ENCODE results near the gene LRRC57. TPM values are rescaled to one million over a fixed set of nuclear protein-coding genes. Genes with fewer than 3 reads are reported as not detected.
A peak's percentile ranks its signal among the peaks of the same experiment; 100 is the strongest.

Gene LRRC57
- total and polyA plus RNA-seq, 2 of the 13 experiments (the other 11 are each of a cell fraction or from before 2014, with no cell fraction given) = 5.8 to 14.8 TPM

- peak; percentile 71 for TF ChIP-seq SOX5 (CRISPR knock-in tag; IDR thresholded peaks at IDR 0.05; ENCODE audit: borderline replicate concordance)
- TF ChIP-seq ZNF790 (CRISPR knock-in tag; IDR thresholded peaks at IDR 0.05; ENCODE audit: borderline replicate concordance) = no peak
- no peak for TF ChIP-seq STAG1 (CRISPR knock-in tag; IDR thresholded peaks at IDR 0.05)
- no peak for TF ChIP-seq NCOR1 (IDR thresholded peaks at IDR 0.05; ENCODE audit: borderline replicate concordance, low read length)
- peak; percentile 76 for TF ChIP-seq E2F1 (CRISPR knock-in tag; IDR thresholded peaks at IDR 0.05)
- no peak for TF ChIP-seq ZSCAN30 (CRISPR knock-in tag; IDR thresholded peaks at IDR 0.05)
- TF ChIP-seq KDM1A (CRISPR knock-in tag; IDR thresholded peaks at IDR 0.05) = no peak
- no peak for TF ChIP-seq MTF2 (CRISPR knock-in tag; IDR thresholded peaks at IDR 0.05; ENCODE audit: borderline replicate concordance)
- TF ChIP-seq ZBTB38 (CRISPR knock-in tag; IDR thresholded peaks at IDR 0.05) = peak; percentile 55
- peak; percentile 86 for TF ChIP-seq ZNF687 (CRISPR knock-in tag; IDR thresholded peaks at IDR 0.05)
- peak; percentile 58; the same call in 1 of the 2 replicates for TF ChIP-seq ZFP90 (CRISPR knock-in tag; IDR thresholded peaks at IDR 0.05; ENCODE audit: borderline replicate concordance)
- peak; percentile 82; the same call in 1 of the 2 replicates for TF ChIP-seq BCL3 (CRISPR knock-in tag; IDR thresholded peaks at IDR 0.05)
- peak; percentile 43; the same call in 1 of the 2 replicates for TF ChIP-seq ZBTB7B (CRISPR knock-in tag; IDR thresholded peaks at IDR 0.05)
- peak; percentile 84; the same call in 1 of the 2 replicates for TF ChIP-seq KDM5A (IDR thresholded peaks at IDR 0.05; ENCODE audit: borderline replicate concordance, low read length)
- TF ChIP-seq AGO1 (IDR thresholded peaks at IDR 0.05; ENCODE audit: low read depth, low read length, poor library complexity, severe bottlenecking) = peak; percentile 36
- no peak for TF ChIP-seq TEAD3 (CRISPR knock-in tag; optimal IDR thresholded peaks at IDR 0.05; ENCODE audit: borderline replicate concordance)
- 0 out of 2 replicates have a peak, but pooled peaks have one; percentile 28 for TF ChIP-seq ZNF607 (CRISPR knock-in tag; IDR thresholded peaks at IDR 0.05; ENCODE audit: borderline replicate concordance)
- peak; percentile 74; the same call in 1 of the 2 replicates for TF ChIP-seq TP53 (CRISPR knock-in tag; conservative IDR thresholded peaks at IDR 0.05)
- TF ChIP-seq POLR2AphosphoS2 (IDR thresholded peaks at IDR 0.05; ENCODE audit: low read depth, low read length) = no peak
- TF ChIP-seq SNAPC5 (CRISPR knock-in tag; IDR thresholded peaks at IDR 0.05; ENCODE audit: borderline replicate concordance) = peak; percentile 78; the same call in 1 of the 2 replicates
- TF ChIP-seq ZBTB43 (CRISPR knock-in tag; conservative IDR thresholded peaks at IDR 0.05) = no peak; the same call in 1 of the 2 replicates
Observed at GRCh38 chr15:42490671-42491538, 57.7 kb downstream of the LRRC57 start, which contains the start of gene ZNF106 (continued).

Measured in HepG2 (cell line).